ENCODE results near the gene GPR153. TPM values are rescaled to one million over a fixed set of nuclear protein-coding genes. Genes with fewer than 3 reads are reported as not detected.
"Not testable (repeated sequence)": the region's sequence is repeated elsewhere in the genome, so short reads cannot be mapped to it uniquely, and the experiment has no call there.

GPR153 gene
- polyA plus RNA-seq, 1 of the 3 experiments (the other 2 are of a cell fraction), result 6.6 TPM

DNA sequence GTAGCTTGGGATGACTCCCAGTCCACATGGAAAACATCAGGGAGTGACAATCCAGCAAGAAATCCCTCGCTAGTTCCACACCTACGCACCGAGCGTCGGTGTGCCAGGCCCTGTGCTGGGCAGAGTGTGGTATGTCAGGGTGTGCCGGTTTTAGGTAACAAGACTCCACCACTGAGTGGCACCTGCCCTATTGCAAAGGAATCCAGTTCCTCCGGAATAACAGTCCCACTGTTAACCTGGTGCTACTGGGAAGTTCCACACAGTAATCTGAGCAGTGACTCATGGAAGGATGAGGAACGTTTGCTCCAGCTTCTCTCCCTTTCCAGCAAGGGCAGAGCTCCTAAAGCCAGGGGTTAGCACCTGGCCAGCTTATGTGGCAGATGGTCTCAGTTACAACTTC lies 40.7 kb downstream of the GPR153 start:
- no peak overlapping the region for H3K27ac ChIP-seq (ENCODE audit: low read depth in 2 of 2, low read length in 1 of 2)

DNA sequence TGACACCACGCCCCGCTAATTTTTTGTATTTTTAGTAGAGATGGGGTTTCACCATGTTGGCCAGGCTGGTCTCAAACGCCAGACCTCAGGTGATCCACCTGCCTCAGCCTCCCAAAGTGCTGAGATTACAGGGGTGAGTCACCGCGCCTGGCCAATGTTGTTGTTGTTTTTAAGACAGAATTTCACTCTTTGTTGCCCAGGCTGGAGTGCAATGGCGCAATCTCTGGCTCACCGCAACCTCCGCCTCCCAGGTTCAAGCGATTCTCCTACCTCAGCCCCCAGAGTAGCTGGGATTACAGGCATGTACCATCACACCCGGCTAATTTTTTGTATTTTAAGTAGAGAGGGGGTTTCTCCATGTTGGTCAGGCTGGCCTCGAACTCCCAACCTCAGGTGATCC lies 41.3 kb downstream of the GPR153 start:
- H2AFZ ChIP-seq (ENCODE audit: low read depth); H3K9me3 ChIP-seq; H3K27ac ChIP-seq (ENCODE audit: low read depth in 2 of 2, low read length in 1 of 2); DNase-seq; H3K79me2 ChIP-seq (ENCODE audit: insufficient read depth); H3K27me3 ChIP-seq (ENCODE audit: insufficient read depth); H3K4me3 ChIP-seq (ENCODE audit: low read depth in 2 of 2, low read length in 1 of 2); H3K4me2 ChIP-seq; H3K9me2 ChIP-seq; H3K9ac ChIP-seq; H3K4me1 ChIP-seq (ENCODE audit: control insufficient read depth in 1 of 2, insufficient read depth in 2 of 2, low read depth in 1 of 2, low read length in 1 of 2); H4K20me1 ChIP-seq (ENCODE audit: insufficient read depth); H3F3A ChIP-seq (replicated peaks; ENCODE audit: insufficient read depth): not testable (repeated sequence)
- CTCF ChIA-PET, result interaction anchor here (1.2 to 2.5 kb wide), 3 partner anchors 9 to 26 kb away, joined by 6 to 10 read pairs (median 6); no protein-coding TSS in a partner anchor
- H3K36me3 ChIP-seq (replicated peaks in 1 of 2; ENCODE audit: control insufficient read depth in 1 of 2, insufficient read depth in 2 of 2, low read length in 1 of 2), result peaks cover 6 to 26% of the 10 kb centered on the region in 2 experiments
- WGBS (ENCODE audit: low lambda C conversion rate), result 96% methylated on average over 11 of the region's 11 CpGs
- POLR2A ChIA-PET, result interaction anchor here (0.6 to 1.4 kb wide), 2 partner anchors 10 to 153 kb away, joined by 3 to 4 read pairs; no protein-coding TSS in a partner anchor

More for the DNA sequence above, 40.7 kb downstream of the GPR153 start:
- 73% methylated on average over 5 of the region's 8 CpGs for WGBS (ENCODE audit: low lambda C conversion rate)
- no peaks in the 10 kb centered on the region for H3K9me2 ChIP-seq
- DNase-seq, result no peak
- TF ChIP-seq RAD21 (IDR thresholded peaks at IDR 0.05; ENCODE audit: low read length) (no peak), TAF1 (IDR thresholded peaks at IDR 0.05; ENCODE audit: borderline replicate concordance, low read depth, low read length) (no peak), FOXJ3 (CRISPR knock-in tag; IDR thresholded peaks at IDR 0.05) (no peak), IRF3 (IDR thresholded peaks at IDR 0.05; ENCODE audit: low read depth, low read length) (no peak), SMC3 (IDR thresholded peaks at IDR 0.05; ENCODE audit: low read depth, low read length) (no peak), YY1 (IDR thresholded peaks at IDR 0.05; ENCODE audit: low read depth) (no peak)
- TF ChIP-seq, protein P1, sequence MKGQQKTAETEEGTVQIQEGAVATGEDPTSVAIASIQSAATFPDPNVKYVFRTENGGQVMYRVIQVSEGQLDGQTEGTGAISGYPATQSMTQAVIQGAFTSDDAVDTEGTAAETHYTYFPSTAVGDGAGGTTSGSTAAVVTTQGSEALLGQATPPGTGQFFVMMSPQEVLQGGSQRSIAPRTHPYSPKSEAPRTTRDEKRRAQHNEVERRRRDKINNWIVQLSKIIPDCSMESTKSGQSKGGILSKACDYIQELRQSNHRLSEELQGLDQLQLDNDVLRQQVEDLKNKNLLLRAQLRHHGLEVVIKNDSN (IDR thresholded peaks at IDR 0.05; ENCODE audit: borderline replicate concordance, low read depth), result no peak
- no peak overlapping the region for H3K4me3 ChIP-seq (ENCODE audit: low read depth in 2 of 2, low read length in 1 of 2)
- H3K36me3 ChIP-seq (replicated peaks in 1 of 2; ENCODE audit: control insufficient read depth in 1 of 2, insufficient read depth in 2 of 2, low read length in 1 of 2), result peaks cover 6 to 31% of the 10 kb centered on the region in 2 experiments
- H3K4me2 ChIP-seq, result no peak overlapping the region
- no peaks in the 10 kb centered on the region for H3K9me3 ChIP-seq
- H2AFZ ChIP-seq (ENCODE audit: low read depth), result no peak overlapping the region
- POLR2A ChIA-PET, result interaction anchor here (1.4 kb wide), 1 partner anchor 10 kb away, joined by 4 read pairs; no protein-coding TSS in a partner anchor
- H3K4me1 ChIP-seq (ENCODE audit: control insufficient read depth in 1 of 2, insufficient read depth in 2 of 2, low read depth in 1 of 2, low read length in 1 of 2), result no peaks in the 10 kb centered on the region
- H4K20me1 ChIP-seq (ENCODE audit: insufficient read depth), result no peaks in the 10 kb centered on the region
- no peak overlapping the region for H3K9ac ChIP-seq
- CTCF ChIA-PET, result interaction anchor here (1.2 to 2.5 kb wide), 4 partner anchors 9 to 26 kb away, joined by 3 to 10 read pairs (median 6); no protein-coding TSS in a partner anchor
- peaks cover 3% of the 10 kb centered on the region; the same call in 1 of the 2 replicates for H3K79me2 ChIP-seq (ENCODE audit: insufficient read depth)
- no peaks in the 10 kb centered on the region for H3K27me3 ChIP-seq (ENCODE audit: insufficient read depth)
- H3F3A ChIP-seq (replicated peaks; ENCODE audit: insufficient read depth), result no peaks in the 10 kb centered on the region

All from SK-N-SH (cell line).